ENCODE results near the gene PNPLA3.

GRCh38 chr22:43889201-43889859 is 34.3 kb upstream of the PNPLA3 start:
- TF ChIP-seq POLR2AphosphoS5 (IDR thresholded peaks at IDR 0.05; ENCODE audit: low read depth, low read length) (no peak), REST (IDR thresholded peaks at IDR 0.05; ENCODE audit: insufficient read depth in 1 of 2, low read depth in 2 of 2, low read length in 1 of 2) (no peak), TCF7L2 (IDR thresholded peaks at IDR 0.05; ENCODE audit: low read depth, low read length) (no peak)
- TF ChIP-seq, protein P1, sequence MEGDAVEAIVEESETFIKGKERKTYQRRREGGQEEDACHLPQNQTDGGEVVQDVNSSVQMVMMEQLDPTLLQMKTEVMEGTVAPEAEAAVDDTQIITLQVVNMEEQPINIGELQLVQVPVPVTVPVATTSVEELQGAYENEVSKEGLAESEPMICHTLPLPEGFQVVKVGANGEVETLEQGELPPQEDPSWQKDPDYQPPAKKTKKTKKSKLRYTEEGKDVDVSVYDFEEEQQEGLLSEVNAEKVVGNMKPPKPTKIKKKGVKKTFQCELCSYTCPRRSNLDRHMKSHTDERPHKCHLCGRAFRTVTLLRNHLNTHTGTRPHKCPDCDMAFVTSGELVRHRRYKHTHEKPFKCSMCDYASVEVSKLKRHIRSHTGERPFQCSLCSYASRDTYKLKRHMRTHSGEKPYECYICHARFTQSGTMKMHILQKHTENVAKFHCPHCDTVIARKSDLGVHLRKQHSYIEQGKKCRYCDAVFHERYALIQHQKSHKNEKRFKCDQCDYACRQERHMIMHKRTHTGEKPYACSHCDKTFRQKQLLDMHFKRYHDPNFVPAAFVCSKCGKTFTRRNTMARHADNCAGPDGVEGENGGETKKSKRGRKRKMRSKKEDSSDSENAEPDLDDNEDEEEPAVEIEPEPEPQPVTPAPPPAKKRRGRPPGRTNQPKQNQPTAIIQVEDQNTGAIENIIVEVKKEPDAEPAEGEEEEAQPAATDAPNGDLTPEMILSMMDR (IDR thresholded peaks at IDR 0.05): no peak

Measured in Panc1 (cell line).